GM18499 (cell line): ENCODE data around the gene TGIF2.
"Not testable (repeated sequence)": the region's sequence is repeated elsewhere in the genome, so short reads cannot be mapped to it uniquely, and the experiment has no call there.

ENCODE experiments used
- ATAC-seq: cut with Tn5 transposase; IDR thresholded peaks from one replicate; pipeline ENCODE4 v1.9.1; 2021; ENCODE audit warnings: moderate number of reproducible peaks; ENCODE audit not compliant: insufficient read depth, unreplicated experiment

Gene TGIF2

GRCh38 chr20:36546111-36546736 is 27.2 kb upstream of the TGIF2 start:
- ATAC-seq: no peak

DNA sequence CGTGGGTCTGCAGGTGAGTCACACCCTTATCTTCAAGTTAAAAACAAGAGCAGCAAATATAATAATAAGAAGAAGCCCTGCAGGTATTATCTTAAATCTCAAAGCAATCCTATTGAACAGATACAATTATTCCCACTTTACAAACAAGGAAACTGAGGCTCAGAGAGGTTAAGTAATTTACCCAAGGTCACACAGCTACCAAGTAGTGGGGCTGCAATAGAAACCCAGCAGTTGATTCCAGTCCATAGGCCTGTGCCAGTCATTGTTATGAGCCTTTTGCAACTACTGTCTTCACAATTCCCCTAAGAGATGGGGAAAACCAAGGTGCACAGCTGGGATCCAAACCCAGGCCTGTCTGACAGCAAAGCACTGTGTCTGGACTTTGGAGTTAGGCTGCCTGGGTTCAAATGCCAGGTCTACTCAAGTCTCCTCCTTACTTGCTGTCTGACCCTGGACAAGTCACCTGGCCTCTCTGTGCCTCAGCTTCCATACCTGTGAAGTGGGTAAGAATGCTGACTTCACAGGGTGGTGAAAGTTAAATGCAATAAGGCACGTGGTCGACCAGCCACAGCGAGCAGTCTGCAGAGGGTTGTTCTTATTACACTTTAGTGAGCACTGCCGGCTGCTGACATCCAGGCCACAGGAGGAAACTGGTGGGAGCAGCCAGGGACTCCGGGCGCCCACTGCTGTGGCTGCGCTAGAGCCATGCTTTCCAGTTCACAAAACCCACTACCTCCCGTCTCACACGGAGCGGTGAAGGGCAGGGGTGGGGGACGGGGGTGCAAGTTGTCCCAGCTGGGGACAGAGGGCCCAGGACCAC is 26.0 kb upstream of the TGIF2 start:
- ATAC-seq: no peak

DNA sequence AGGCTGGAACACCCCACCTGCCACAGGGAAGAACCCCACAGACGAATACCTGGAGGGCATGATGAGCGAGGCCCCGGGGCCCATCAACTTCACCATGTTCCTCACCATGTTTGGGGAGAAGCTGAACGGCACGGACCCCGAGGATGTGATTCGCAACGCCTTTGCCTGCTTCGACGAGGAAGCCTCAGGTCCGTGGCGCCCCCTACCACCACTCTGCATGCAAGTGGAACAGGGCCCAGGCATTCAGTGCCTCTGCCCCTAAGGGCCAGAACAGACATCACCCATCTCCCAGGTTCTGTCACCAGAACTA is 25.4 kb upstream of the TGIF2 start:
- no peak for ATAC-seq

GRCh38 chr20:36548704-36549627 is 24.4 kb upstream of the TGIF2 start:
- ATAC-seq: no peak

- ATAC-seq: no peak
Observed at GRCh38 chr20:36549628-36549941, 23.8 kb upstream of the TGIF2 start.

DNA sequence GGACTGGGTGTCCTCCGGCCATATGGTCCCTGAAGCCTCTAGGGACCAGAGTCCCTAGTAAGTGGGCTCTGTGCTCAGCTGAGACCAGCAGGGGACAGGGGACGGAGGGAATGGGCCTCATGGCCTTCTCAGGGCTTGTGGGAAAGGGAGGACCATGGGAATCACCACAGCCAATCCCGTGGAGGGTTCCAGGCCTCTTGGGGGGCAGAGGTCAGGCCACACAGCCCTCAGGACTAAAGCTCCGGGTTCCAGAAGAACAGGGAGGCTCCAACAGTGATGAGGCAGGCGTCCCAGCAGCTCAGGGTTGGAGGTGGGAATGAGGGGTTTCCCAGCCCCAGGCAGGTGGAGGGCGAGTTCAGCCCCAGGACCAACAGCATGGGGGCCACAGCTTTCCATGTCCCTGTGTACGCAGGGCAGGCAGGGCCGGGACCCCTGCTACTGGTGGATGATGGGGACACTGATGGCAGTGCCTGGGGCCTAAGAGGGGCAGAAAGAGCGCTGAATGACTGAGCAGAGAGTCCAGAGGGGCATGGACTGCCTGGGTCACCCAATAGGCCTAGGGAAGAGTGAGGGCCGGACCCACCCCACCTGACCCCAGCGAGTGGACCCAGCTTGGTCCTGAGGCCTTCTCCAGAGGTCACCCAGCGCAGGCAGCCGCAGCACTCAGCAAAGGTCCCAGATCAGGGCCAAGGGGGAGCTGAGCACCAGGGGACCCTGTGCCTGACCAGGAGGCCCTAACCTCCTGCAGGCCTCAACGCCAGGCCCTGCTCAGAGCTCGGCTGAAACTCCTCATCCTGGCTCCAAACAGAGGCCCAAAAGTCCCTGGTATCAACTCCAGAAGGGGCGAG is 23.2 kb upstream of the TGIF2 start:
- no peak for ATAC-seq

DNA sequence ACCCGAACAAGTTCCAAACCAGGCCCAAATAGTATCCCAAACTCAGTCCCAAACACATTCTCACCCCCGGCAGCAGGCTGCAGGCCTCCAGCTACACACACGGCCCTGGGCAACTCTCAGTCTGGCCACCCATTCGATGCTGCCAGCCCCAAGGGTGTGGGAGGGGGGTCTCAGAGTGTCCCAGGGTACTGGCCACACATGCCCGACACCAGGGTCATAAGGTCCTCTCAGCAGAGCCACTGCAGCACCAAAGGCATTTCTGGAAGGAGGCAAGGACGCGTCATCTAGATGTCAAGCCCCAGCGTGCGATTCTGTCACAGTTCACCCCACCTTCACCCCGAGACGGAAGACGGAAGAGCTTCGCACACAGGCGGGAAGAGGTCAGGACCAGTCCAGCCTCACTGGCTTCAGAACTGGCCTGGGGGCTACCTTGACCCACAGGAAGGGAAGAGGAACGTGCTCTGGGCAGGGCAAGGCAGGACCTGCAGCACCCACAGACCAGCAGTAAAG is 22.6 kb upstream of the TGIF2 start:
- ATAC-seq: no peak

DNA sequence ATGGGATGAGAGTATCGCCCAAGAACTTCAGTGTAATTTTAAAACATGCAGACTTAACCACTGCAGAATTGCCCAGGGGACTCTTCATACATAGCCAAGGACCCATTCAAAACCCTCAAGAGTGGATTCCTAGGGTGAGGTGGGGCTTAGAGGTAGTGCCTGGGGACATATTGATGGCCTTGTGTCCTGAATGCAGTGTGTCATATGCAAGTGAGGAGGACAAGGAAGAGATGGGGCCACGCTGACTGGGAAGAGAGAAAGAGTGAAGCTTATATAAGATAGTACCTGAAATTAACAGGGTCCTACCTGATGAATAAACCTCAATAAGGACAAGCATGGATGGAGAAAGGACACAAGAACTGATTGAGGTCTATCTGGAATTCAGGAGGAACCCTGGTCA is 18.1 kb upstream of the TGIF2 start:
- ATAC-seq: no peak

- ATAC-seq: no peak
Observed at GRCh38 chr20:36562724-36563123, 10.7 kb upstream of the TGIF2 start.

DNA sequence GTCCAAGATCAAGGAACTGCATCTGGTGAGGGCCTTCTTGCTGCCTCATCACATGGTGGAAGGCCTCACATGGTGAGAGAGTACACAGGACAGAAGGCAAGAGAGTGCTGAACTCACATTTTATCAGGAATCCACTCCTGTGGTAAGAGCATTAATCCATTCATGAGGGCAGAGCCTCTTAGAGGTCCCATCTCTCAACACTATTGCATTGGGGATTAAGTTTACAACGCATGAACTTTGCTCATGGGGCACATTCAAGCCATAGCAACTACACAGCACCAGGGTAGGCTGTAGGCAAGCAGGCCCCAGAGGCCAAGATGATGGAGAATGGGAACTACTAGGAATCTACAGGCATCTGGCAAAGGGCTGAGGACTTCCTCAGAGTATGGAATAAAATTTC is 10.0 kb upstream of the TGIF2 start:
- no peak for ATAC-seq

GRCh38 chr20:36564078-36564725 is 9.2 kb upstream of the TGIF2 start:
- not testable (repeated sequence) for ATAC-seq

- not testable (repeated sequence) for ATAC-seq
Observed at GRCh38 chr20:36564726-36565121, 8.7 kb upstream of the TGIF2 start.

DNA sequence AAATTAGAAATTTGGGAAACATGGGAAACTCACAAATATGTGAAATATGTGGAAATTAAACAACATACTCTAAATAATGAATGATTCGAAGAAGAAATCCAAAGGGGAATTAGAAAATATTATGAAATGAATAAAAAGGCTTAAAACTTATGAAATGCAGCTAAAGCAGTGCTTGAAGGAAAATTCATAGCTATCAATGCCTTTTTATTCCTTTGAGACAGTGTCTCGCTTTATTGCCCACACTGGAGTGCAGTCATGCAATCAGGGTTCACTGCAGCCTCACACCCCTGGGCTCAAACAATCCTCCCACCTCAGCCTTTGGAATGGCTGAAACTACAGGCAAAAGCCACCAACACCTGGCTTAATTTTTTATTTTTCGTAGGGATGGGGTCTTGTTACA is 7.9 kb upstream of the TGIF2 start:
- ATAC-seq: no peak

- no peak for ATAC-seq
Observed at GRCh38 chr20:36569847-36570429, 3.5 kb upstream of the TGIF2 start.

GRCh38 chr20:36571564-36572504 is 1.6 kb upstream of the TGIF2 start:
- ATAC-seq: no peak

- ATAC-seq: no peak
Observed at GRCh38 chr20:36572701-36573102, 695 bp upstream of the TGIF2 start.

GRCh38 chr20:36573798-36574365 is 485 bp downstream of the TGIF2 start:
- ATAC-seq: no peak
